GM18499 (cell line): ENCODE data around the gene ZBED3.
"Not testable (repeated sequence)": the region's sequence is repeated elsewhere in the genome, so short reads cannot be mapped to it uniquely, and the experiment has no call there.

Experiments
- ATAC-seq: cut with Tn5 transposase; IDR thresholded peaks from one replicate; pipeline ENCODE4 v1.9.1; 2021; ENCODE audit warnings: moderate number of reproducible peaks; ENCODE audit not compliant: insufficient read depth, unreplicated experiment

The ZBED3 gene

GRCh38 chr5:77086689-77087483, at the start of gene ZBED3:
ZBED3 (minus strand) TSS chr5:77087285; CDS start chr5:77077878, 9,407 bp downstream.
- ATAC-seq = no peak

GRCh38 chr5:77133061-77133758, 46.1 kb upstream of the ZBED3 start:
- no peak for ATAC-seq

GRCh38 chr5:77131361-77131760, 44.3 kb upstream of the ZBED3 start:
- ATAC-seq = no peak

GRCh38 chr5:77129391-77129990, 42.4 kb upstream of the ZBED3 start:
- ATAC-seq = no peak

GRCh38 chr5:77128411-77129061, 41.5 kb upstream of the ZBED3 start:
- no peak for ATAC-seq

- ATAC-seq = no peak
Measured at GRCh38 chr5:77123057-77123456, 36.0 kb upstream of the ZBED3 start.

GRCh38 chr5:77120706-77121105, 33.6 kb upstream of the ZBED3 start:
- no peak for ATAC-seq

- ATAC-seq = no peak
Measured at GRCh38 chr5:77120086-77120485, 33.0 kb upstream of the ZBED3 start.

- ATAC-seq = no peak
Measured at GRCh38 chr5:77117161-77117560, 30.1 kb upstream of the ZBED3 start.

GRCh38 chr5:77107035-77107434, 19.9 kb upstream of the ZBED3 start:
- ATAC-seq = not testable (repeated sequence)

GRCh38 chr5:77104813-77105212, 17.7 kb upstream of the ZBED3 start:
- no peak for ATAC-seq

- no peak for ATAC-seq
Measured at GRCh38 chr5:77103457-77103856, 16.4 kb upstream of the ZBED3 start.

GRCh38 chr5:77102549-77102948, 15.5 kb upstream of the ZBED3 start:
- no peak for ATAC-seq

GRCh38 chr5:77101298-77101697, 14.2 kb upstream of the ZBED3 start:
- ATAC-seq = no peak

- ATAC-seq = no peak
Measured at GRCh38 chr5:77095189-77095588, 8.1 kb upstream of the ZBED3 start.

GRCh38 chr5:77087484-77088261, 588 bp upstream of the ZBED3 start:
- no peak for ATAC-seq

- no peak for ATAC-seq
Measured at GRCh38 chr5:77086368-77086688, 757 bp downstream of the ZBED3 start.

- ATAC-seq = no peak
Measured at GRCh38 chr5:77083088-77083487, 4.0 kb downstream of the ZBED3 start.

GRCh38 chr5:77082280-77082679, 4.8 kb downstream of the ZBED3 start:
- ATAC-seq = no peak

GRCh38 chr5:77080905-77081304, 6.2 kb downstream of the ZBED3 start:
- no peak for ATAC-seq
